AG20443 (cell line): ENCODE data around the gene DFFB.

Source experiments
- DNase-seq: peaks from one replicate; pipeline ENCODE4 v3.0.0; 2012; ENCODE audit warnings: low spot score, mixed read lengths

Gene DFFB

DNA sequence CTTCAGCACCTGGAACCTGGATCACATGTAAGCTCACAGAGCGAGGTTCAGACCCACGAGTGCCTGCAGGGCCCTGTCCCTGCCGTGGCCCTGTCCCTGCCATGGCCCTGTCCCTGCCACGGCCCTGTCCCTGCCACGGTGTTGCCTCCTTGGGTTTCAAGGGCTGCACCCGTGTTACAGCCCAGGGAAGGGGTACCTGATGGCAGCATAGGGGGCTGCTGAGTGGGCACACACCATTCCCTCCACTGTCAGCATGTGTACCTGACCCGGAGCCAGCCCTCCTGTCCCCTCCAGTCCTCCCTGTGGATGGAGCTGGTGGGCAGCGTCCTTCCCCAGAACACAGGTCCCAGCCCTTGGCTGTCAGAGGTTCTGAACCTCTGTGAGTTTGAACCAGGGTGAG, 15.3 kb downstream of the DFFB start:
- DNase-seq, result no peak

DNA sequence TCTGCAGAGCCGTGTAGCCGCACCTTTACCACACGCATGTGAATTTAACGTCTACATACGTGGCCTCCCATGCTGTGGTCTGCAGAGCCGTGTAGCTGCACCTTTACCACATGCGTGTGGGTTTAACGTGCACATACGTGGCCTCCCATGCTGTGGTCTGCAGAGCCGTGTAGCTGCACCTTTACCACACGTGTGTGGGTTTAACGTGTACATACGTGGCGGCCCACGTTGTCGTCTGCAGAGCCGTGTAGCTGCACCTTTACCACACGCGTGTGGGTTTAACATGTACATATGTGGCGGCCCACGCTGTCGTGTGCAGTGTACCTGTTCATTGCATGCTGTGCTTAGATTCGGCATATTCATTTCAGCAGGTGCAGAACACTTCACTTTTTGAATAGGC, 17.5 kb downstream of the DFFB start:
- DNase-seq, result no peak

DNA sequence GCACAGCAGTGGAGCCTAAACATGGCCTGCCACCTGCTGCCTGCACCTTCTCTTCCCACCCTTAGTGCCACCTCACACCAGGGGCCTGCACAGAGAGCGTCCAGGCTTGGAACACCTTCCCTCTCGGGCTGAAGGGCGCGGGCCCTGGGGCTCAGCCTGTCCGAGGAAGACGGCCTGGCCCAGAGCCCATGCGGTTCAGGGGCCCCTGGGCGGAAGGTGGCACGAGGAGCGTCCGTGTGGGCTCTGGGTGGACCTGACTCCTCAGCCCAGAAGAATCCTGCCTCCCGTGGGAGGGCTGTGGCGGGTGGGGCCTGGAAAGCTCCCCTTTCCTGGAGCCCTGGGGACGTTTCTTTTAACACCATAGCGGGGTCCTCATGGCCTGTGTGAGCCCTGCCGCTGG, 19.4 kb downstream of the DFFB start:
- DNase-seq, result no peak

- DNase-seq, result no peak
These were observed 21.8 kb downstream of the DFFB start for GRCh38 chr1:3879099-3879498.

- DNase-seq, result no peak
These were observed 22.6 kb downstream of the DFFB start for GRCh38 chr1:3879787-3880428.

DNA sequence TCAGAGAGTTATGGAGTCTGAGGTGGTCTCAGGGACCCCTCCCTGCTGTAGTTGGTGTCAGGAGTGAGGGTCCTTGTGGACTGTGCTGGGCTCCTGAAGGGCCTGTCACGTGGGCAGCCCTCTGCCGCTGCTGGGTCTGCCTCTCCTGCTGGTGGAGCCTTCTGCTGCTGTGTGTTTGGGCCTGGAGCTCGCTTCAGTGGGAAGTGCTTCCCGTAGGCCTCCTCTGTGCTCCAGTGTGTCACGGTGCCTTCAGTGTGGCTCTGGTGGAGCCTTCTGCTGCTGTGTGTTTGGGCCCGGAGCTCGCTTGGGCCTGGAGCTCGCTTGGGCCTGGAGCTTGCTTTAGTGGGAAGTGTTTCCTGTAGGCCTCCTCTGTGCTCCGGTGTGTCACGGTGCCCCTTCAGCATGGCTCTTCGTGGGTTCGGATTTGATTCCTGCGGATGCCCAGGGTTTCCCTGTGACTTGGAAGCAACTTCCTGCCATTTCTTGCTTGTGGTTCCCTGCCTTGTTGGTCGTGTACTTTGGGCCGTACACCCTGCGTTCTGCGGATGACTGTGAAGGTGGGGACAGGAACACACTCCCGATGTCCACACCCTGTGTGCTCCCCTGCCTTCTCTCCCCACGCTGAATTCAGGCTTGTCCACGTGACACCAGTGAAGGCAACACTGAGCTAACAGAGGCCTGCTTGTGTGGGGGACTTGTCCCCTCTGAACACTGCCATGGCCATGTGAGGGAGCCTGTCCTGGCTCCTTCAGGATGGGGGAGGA, 23.3 kb downstream of the DFFB start:
- no peak for DNase-seq

GRCh38 chr1:3881193-3881480, 23.9 kb downstream of the DFFB start:
- no peak for DNase-seq

DNA sequence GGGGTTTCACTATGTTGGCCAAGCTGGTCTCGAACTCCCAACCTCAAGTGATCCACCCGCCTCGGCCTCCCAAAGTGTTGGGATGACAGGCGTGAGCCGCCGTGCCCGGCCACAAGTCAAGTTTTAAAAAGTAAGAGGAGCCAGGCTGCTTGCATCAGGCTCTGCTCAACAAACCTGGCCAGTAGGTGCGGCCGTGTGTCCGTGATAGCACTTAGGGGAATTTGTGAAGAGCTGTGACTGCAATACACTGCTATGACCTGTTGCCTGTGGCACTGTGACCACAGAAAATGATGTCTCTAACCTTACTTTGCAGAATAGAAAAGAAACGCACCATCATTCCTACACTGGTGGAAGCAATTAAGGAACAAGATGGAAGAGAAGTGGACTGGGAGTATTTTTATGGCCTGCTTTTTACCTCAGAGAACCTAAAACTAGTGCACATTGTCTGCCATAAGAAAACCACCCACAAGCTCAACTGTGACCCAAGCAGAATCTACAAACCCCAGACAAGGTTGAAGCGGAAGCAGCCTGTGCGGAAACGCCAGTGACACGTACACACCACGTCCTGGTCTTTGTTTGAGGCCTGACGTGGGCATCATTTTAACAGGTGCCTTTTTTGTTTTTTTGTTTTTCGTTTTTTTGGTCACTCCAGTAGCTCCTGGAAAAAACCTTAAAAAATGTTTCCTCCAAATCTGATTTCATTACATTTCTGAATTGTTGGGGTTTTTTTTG, 26.1 kb downstream of the DFFB start:
- DNase-seq, result no peak

GRCh38 chr1:3884966-3885365, 27.7 kb downstream of the DFFB start:
- no peak for DNase-seq

- no peak for DNase-seq
These were observed 28.3 kb downstream of the DFFB start for GRCh38 chr1:3885611-3886010.

DNA sequence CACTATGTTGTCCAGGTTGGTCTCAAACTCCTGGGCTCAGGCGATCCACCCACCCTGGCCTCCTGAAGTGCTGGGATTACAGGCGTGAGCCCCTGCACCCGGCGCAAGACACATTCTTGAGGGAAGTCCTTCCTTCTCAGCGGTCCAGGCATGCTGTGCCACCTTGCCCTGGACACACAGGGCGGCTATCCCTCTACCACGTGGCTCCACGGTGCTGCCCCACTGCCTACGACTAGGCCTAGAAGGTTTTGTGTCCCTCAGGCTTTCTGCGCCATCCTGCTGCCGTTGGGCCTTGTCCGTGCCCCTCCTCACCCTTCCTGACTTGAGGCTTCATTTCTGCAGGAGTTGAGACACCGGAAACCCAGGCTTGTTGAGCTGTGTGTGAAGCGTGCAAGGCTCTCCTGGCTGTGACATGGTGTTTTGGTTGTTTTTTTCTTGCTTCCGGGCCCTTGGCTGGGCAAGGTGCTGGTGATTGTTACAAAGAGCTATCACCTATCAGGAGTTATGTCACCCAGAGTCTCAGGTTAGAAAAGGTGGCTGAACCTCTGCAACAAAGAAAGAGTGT, 28.9 kb downstream of the DFFB start:
- DNase-seq, result no peak

DNA sequence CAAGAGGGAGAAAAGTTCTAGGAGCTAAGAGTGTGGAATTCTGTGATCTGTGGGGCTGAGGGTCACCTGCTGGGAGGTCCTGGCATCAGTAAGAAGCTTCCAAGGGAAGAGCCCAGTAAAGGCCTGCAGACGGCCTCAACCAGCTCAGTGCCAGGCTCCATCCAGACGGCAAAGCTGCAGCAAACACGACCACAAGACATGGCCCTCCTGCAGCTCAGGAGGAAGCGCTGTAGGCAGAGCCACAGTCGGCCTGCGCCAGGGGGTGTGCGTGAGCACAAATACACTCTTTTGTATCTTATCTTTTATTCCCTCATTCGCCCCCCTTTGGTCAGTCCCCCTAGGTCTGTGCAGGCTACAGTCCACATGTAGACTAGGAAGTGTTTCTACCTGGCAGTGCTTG, 29.4 kb downstream of the DFFB start:
- no peak for DNase-seq

DNA sequence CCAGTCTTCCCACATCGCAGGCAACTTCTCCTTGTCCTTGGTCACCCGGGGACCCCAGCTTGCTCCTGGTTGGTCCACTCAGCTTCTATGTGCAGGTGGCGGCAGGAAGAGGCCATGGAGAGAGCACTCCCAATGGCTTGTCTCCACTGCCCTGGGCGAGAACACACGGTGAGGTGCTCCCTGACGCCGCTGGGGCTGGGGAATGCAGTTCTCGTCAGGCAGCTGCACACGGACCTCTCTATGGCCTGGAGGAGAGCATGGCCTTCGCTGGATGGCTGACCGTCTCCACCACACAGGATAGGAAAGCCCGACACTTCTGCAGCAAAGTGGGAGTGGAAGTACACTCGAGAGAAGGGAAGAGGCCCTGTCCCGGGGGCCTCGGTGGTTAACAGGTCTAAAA, 31.0 kb downstream of the DFFB start:
- DNase-seq, result no peak

GRCh38 chr1:3889936-3890335, 32.7 kb downstream of the DFFB start:
- no peak for DNase-seq

DNA sequence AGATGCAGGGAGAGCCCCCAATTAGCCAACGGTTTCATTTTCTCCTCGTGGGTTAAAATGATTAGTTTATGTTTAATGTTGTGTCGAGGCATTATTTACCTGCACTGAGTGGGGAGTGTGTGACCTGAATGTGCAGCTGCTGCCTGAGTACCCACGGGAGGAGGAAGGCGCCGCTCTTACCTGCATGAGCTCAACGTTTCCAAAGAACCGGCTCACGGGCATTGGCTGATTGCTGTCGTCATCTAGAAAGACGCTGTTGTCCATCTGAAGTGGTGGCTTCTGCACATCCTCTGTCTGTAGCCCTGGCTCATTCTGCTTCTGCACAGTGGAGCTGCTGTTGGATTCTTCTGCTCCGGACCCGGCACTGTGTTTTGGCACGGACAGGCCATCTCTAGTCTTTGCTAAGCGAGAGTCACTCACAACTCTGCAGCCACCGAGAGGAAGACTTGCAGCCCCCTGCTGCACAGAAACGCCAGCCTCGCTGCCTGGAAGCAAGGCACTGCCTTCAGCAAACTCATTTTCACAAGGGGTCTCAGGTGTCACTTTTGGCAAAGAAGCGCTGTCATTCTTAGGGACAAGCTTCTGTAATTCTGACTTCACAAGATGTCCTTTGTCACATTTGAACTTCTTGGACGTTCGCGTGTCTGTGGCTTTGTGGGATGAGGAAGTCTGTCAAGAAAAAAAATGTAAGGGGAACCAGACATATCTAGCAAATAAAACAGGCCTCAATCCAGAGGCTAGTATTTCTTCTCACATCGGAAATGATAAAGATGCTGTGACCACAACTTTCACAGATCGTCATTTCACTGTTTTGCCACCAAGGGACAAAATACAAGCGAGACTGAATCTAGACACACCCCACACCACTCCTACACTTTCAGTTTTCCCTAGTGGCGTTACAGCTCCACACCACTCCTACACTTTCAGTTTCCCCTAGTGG, 33.4 kb downstream of the DFFB start:
- DNase-seq, result no peak

DNA sequence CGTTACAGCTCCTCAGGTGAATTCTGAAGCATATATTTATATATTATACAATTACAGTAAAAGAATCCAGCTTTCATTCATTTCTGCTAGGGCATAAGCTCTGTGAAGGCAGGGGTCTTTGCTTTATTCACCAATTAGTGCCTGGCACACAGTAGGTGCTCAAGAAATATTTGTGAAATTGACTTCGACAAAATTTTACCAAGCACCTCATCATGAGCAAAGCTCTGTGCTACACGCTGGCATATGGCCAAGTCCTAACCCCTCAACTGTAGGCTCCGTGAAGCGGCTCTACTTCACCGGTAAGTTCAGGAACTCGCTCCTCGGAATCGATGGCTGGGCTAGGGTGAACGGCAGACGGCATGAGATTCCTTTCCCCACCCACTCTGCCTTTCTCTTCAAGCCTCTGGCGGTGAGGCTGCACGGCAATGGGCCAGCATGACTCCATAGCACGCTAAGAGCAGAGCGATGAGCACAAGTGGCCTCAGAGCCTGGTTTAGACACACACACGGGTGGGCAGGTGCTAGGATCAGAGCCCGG, 34.1 kb downstream of the DFFB start:
- DNase-seq, result no peak

- no peak for DNase-seq
These were observed 35.5 kb downstream of the DFFB start for GRCh38 chr1:3892748-3893147.

GRCh38 chr1:3893190-3893589, 35.9 kb downstream of the DFFB start:
- no peak for DNase-seq

- no peak for DNase-seq
These were observed 37.5 kb downstream of the DFFB start for GRCh38 chr1:3894626-3895278.

GRCh38 chr1:3895279-3895950, 38.1 kb downstream of the DFFB start:
- no peak for DNase-seq

GRCh38 chr1:3895951-3896325, 38.7 kb downstream of the DFFB start:
- DNase-seq, result no peak
